GM12865 (cell line): Measurements from ENCODE around the gene PTPRM.

Source experiments
- DNase-seq: peaks from one replicate; pipeline ENCODE4 v3.0.0; 2010; ENCODE audit warnings: low read depth
- H3K4me3 ChIP-seq: 2 replicates; pipeline ENCODE4 v1.5.1; 2011; ENCODE audit warnings: mild to moderate bottlenecking, low read depth, low read length, control low read depth
- CTCF ChIP-seq: IDR thresholded peaks from 2 replicates; pipeline ENCODE4 v1.5.1; 2011; ENCODE audit warnings: low read length, control low read depth, low read depth, inconsistent platforms; ENCODE audit not compliant: insufficient read depth; ENCODE audit errors: missing control alignments

Gene PTPRM

GRCh38 chr18:7624697-7625096 lies 57.6 kb downstream of the PTPRM start:
- DNase-seq: no peak
- no peak overlapping the region for H3K4me3 ChIP-seq
- TF ChIP-seq CTCF: no peak

DNA sequence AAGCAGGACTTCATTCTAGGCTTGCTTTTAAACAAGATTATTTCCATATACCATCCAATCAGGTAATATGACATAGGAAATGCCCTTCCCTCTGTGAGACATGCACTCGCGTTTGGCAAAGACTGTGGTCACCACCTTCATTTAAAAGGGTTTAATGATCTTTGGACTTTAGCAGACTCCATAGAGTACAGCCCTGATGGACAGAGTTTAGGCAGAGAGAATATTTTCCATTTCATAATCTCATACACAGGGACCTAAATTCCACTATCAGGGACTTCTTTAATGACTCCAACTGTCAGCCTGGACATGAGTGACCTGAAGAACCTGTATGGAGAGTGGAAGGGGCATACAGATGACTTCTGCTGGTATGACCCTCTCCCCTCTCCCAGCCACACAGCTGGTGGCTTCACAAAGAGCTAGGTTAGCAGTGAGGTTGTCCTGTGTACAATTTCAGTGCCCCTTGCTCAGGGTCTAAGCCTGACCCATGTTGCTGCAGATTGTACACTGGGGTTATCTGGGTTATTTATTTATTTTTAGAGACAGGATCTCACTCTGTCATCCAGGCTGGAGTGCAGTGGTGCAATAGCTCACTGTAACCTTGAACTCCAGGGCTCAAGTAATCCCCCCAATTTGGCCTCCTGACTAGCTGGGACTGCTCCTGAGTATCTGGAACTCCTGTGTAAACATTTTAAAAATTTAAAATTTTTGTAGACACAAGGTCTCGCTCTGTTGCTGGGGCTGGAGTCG lies 59.2 kb downstream of the PTPRM start:
- no peak overlapping the region for H3K4me3 ChIP-seq
- DNase-seq: no peak
- TF ChIP-seq CTCF: no peak

GRCh38 chr18:7626922-7627440 lies 59.9 kb downstream of the PTPRM start:
- TF ChIP-seq CTCF: no peak
- no peak for DNase-seq
- no peak overlapping the region for H3K4me3 ChIP-seq

DNA sequence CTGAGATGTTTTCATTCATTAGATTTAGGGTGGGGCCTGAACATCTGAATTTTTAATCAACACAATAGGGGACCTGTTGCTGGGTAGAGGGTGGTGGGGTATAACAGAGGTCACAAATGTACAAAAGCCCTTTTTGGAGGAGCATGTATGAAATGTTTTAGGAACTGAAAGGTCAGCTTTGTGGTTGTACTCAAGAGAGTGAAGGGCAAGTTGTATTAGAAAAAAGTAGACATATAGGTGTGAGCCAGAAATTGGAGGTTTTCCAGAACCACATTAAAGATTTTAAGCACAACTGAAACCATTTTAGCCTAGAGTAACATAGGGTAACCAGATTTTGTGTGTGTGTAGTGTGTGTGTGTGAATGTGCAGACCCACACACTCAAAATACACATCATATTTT lies 62.3 kb downstream of the PTPRM start:
- no peak for TF ChIP-seq CTCF
- no peak overlapping the region for H3K4me3 ChIP-seq
- no peak for DNase-seq

DNA sequence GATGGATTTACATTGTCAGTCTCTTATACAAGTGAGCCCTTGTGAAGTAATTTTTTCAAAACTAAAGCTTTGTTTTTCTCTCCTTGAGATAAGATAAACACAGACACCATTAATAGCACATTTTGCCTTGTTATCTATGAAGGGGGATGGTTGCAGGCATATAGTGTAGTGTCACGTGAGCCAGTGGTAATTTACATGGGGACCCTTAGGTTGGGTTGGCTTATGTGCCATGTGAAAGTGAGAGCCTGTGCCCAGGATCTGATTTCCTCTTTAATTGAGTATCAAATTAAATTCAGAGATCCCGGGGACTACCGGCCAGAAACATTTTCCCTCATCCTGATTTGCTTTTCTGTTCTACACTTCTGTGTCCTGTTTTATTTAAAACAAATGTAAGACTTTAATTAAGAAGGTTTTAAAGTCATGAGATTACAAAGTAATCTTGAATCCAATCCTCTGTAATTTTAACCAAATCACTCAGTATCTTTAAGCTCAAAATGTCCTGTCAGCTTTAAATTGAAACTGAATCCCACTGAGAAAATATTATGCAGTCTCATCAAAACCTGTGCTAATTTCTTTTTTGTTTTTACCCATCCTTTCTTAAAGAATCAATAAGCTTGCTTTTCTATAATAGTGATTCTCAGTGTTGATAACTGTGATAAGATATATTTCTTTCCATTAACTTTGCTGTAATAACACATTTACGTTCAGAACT lies 63.8 kb downstream of the PTPRM start:
- TF ChIP-seq CTCF: no peak

DNA sequence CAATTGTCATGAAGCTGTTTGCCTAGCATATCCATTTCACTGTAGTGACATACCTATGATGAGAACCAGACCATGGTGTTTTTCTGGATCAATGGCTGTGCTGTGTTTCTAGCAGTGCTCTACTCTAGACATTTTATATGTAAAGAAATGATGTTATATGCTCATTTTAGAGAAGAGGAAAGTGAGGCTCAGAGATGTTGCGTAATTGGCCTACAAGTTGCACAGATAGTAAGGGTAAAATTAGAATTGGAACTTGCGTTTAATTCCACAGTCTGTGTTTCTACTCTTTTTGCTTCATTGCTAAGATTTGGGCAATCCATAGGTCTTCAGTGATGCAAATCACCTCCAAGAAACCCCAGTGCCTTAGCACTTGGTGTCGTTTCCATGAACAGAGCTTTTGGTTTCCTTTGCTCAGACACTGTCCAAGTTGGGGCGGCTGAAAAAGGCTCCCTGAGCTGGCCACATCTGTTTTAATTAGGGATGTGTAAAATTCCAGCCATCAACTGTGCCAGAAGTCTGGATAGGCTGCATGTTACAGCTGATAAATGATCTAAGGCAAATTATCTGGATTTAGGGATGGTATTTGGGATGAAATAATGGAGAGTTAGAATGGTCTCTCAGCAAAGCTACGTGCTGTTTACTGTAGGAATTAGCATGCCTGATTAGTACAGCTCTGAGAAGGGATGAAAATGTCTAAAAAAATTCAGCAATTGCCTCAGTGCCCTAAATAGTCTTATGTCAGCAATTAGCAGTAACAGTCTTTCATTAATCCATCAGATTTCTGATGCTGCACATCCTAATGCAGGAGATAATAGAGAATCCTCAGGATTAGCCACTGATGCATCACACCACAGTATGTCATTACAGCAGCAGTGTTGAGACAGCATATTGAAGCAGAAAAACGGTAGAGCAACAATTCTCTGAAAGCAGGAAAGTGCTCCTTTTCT lies 65.3 kb downstream of the PTPRM start:
- DNase-seq: no peak
- H3K4me3 ChIP-seq: no peak overlapping the region
- TF ChIP-seq CTCF: no peak

More for the DNA sequence above, 63.8 kb downstream of the PTPRM start:
- H3K4me3 ChIP-seq: no peak overlapping the region
- no peak for DNase-seq
